IMR-90 (cell line): ENCODE data around the gene MTHFSD. TPM values are rescaled to one million over a fixed set of nuclear protein-coding genes. Genes with fewer than 3 reads are reported as not detected.

ENCODE experiments used
- ATAC-seq: fragments of 200-7000 bp; cut with Tn5 transposase; 2 replicates; pipeline ENCODE4 v1.9.1; 2020; ENCODE audit warnings: low read depth, mild to moderate bottlenecking, moderate library complexity
- BruUV-seq: library from RNA; stranded (reverse); fragments of 400-500 nt; replicated peaks from 2 replicates; lab custom pipeline; 2021; lab: Mats Ljungman, UMichigan
- CTCF ChIA-PET: fragments of 300-600 bp; formaldehyde crosslinking; extraction: SDS; loops from one replicate; lab custom pipeline; 2021; ENCODE audit warnings: antibody characterized with exemption; lab: Yijun Ruan, JAX
- POLR2A ChIA-PET: fragments of 300-600 bp; sonication (Branson Sonifier 250); formaldehyde crosslinking; loops from one replicate; lab custom pipeline; 2022; ENCODE audit warnings: antibody characterized with exemption; ENCODE audit not compliant: unreplicated experiment; lab: Charles Lee
- DNase-seq: peaks from one replicate; pipeline ENCODE4 v3.0.0; 2013
- H2AFZ ChIP-seq: replicated peaks from 2 replicates; pipeline ENCODE3; 2013; ENCODE audit warnings: low read length, mild to moderate bottlenecking; ENCODE audit not compliant: poor library complexity
- H2AK5ac ChIP-seq: 2 replicates; pipeline ENCODE4 v1.6.1; 2013; ENCODE audit warnings: low read depth, low read length, inconsistent platforms
- H2AK9ac ChIP-seq: replicated peaks from 2 replicates; pipeline ENCODE3; 2013; ENCODE audit warnings: mild to moderate bottlenecking, low read depth, low read length, moderate library complexity; ENCODE audit not compliant: poor library complexity
- H2BK120ac ChIP-seq: 2 replicates; pipeline ENCODE4 v1.6.1; 2013; ENCODE audit warnings: low read depth, low read length, inconsistent platforms
- H2BK15ac ChIP-seq: 3 replicates; pipeline ENCODE4 v1.6.1; 2013; ENCODE audit warnings: low read depth, low read length, inconsistent platforms
- H2BK20ac ChIP-seq: 2 replicates; pipeline ENCODE4 v1.6.1; 2013; ENCODE audit warnings: low read depth, mild to moderate bottlenecking, inconsistent platforms, low read length, moderate library complexity
- H2BK5ac ChIP-seq: 2 replicates; pipeline ENCODE4 v1.6.1; 2013; ENCODE audit warnings: mild to moderate bottlenecking, low read depth, low read length, inconsistent platforms; ENCODE audit not compliant: poor library complexity, severe bottlenecking
- H3K14ac ChIP-seq: replicated peaks from 2 replicates; pipeline ENCODE4 v1.6.1; 2013; ENCODE audit warnings: low read depth, low read length, inconsistent platforms
- H3K18ac ChIP-seq: 2 replicates; pipeline ENCODE4 v1.6.1; 2013; ENCODE audit warnings: low read depth, low read length, control low read depth
- H3K23ac ChIP-seq: 2 replicates; pipeline ENCODE4 v1.6.1; 2013; ENCODE audit warnings: low read depth, low read length, inconsistent platforms
- H3K27ac ChIP-seq: 2 replicates; pipeline ENCODE4 v1.5.1; 2013; ENCODE audit warnings: mild to moderate bottlenecking, control low read depth, low read length; ENCODE audit not compliant: insufficient read depth
- H3K27me3 ChIP-seq: 2 replicates; pipeline ENCODE4 v1.6.1; 2013; ENCODE audit warnings: low read length; ENCODE audit not compliant: control insufficient read depth, insufficient read depth
- H3K36me3 ChIP-seq: 2 replicates; pipeline ENCODE4 v1.6.1; 2013; ENCODE audit warnings: low read length, mixed read lengths; ENCODE audit not compliant: control insufficient read depth, insufficient read depth
- H3K4ac ChIP-seq: 2 replicates; pipeline ENCODE4 v1.6.1; 2013; ENCODE audit warnings: low read depth, low read length, inconsistent platforms
- H3K4me1 ChIP-seq: 2 replicates; pipeline ENCODE4 v1.6.1; 2013; ENCODE audit warnings: low read length, mixed read lengths; ENCODE audit not compliant: control insufficient read depth, insufficient read depth
- H3K4me2 ChIP-seq: 2 replicates; pipeline ENCODE4 v1.6.1; 2013; ENCODE audit warnings: low read depth, mild to moderate bottlenecking, control low read depth, low read length, moderate library complexity
- H3K4me3 ChIP-seq: 2 replicates; pipeline ENCODE4 v1.5.1; 2013; ENCODE audit warnings: low read depth, mild to moderate bottlenecking, control low read depth, low read length, moderate library complexity; ENCODE audit not compliant: insufficient read depth
- H3K56ac ChIP-seq: 2 replicates; pipeline ENCODE4 v1.6.1; 2013; ENCODE audit warnings: low read length, inconsistent platforms; ENCODE audit not compliant: insufficient read depth; ENCODE audit errors: extremely low read depth
- H3K79me1 ChIP-seq, 2 experiments: 2 replicates each; pipeline ENCODE4 v1.6.1; 2013; ENCODE audit warnings: low read length in 2 of 2, inconsistent platforms in 1 of 2, low read depth in 1 of 2
- H3K9ac ChIP-seq: 2 replicates; pipeline ENCODE4 v1.6.1; 2013; ENCODE audit warnings: low read depth, low read length, control low read depth
- H3K9me1 ChIP-seq: 2 replicates; pipeline ENCODE4 v1.6.1; 2013; ENCODE audit warnings: low read length, inconsistent platforms; ENCODE audit not compliant: insufficient read depth
- H3K9me3 ChIP-seq: 2 replicates; pipeline ENCODE4 v1.6.1; 2013; ENCODE audit warnings: low read length; ENCODE audit not compliant: control insufficient read depth, insufficient read depth
- H4K20me1 ChIP-seq: 2 replicates; pipeline ENCODE4 v1.6.1; 2013; ENCODE audit warnings: low read length, inconsistent platforms; ENCODE audit not compliant: insufficient read depth
- H4K5ac ChIP-seq: 2 replicates; pipeline ENCODE4 v1.6.1; 2013; ENCODE audit warnings: mild to moderate bottlenecking, low read depth, low read length, control low read depth
- H4K8ac ChIP-seq, 2 experiments: 2 replicates each; pipeline ENCODE4 v1.6.1; 2013; ENCODE audit warnings: low read depth in 2 of 2, low read length in 2 of 2, control low read depth in 1 of 2, inconsistent platforms in 1 of 2
- H4K91ac ChIP-seq: 2 replicates; pipeline ENCODE4 v1.6.1; 2013; ENCODE audit warnings: low read depth, low read length, inconsistent platforms; ENCODE audit not compliant: insufficient read depth
- BHLHE40 ChIP-seq: fragments of 150-350 bp; IDR thresholded peaks from 2 replicates; pipeline ENCODE4 v1.6.1; 2016; ENCODE audit warnings: mild to moderate bottlenecking, low read depth, low read length
- CEBPB ChIP-seq: IDR thresholded peaks from 2 replicates; pipeline ENCODE4 v1.6.1; 2012; ENCODE audit warnings: low read depth, low read length, improper control_type of control experiment
- CHD1 ChIP-seq: IDR thresholded peaks from 2 replicates; pipeline ENCODE4 v1.6.1; 2012; ENCODE audit warnings: low read depth, low read length, improper control_type of control experiment
- CTCF ChIP-seq: conservative IDR thresholded peaks from 2 replicates; pipeline ENCODE4 v1.5.1; 2012; ENCODE audit warnings: mild to moderate bottlenecking, low read depth, low read length, improper control_type of control experiment
- ELK1 ChIP-seq: fragments of 150-350 bp; IDR thresholded peaks from 2 replicates; pipeline ENCODE4 v1.6.1; 2016; ENCODE audit warnings: low read depth, mild to moderate bottlenecking, low read length, moderate library complexity, borderline replicate concordance
- MAFK ChIP-seq: IDR thresholded peaks from 2 replicates; pipeline ENCODE4 v1.6.1; 2012; ENCODE audit warnings: low read depth, low read length, improper control_type of control experiment
- MAZ ChIP-seq: IDR thresholded peaks from 2 replicates; pipeline ENCODE4 v1.6.1; 2012; ENCODE audit warnings: low read depth, mild to moderate bottlenecking, low read length, improper control_type of control experiment, moderate library complexity, borderline replicate concordance
- MXI1 ChIP-seq: IDR thresholded peaks from 2 replicates; pipeline ENCODE4 v1.6.1; 2012; ENCODE audit warnings: low read depth, mild to moderate bottlenecking, low read length, moderate library complexity, borderline replicate concordance
- NFE2L2 ChIP-seq: fragments of 150-350 bp; IDR thresholded peaks from 2 replicates; pipeline ENCODE4 v1.6.1; 2016; ENCODE audit warnings: low read depth, mild to moderate bottlenecking, low read length
- POLR2A ChIP-seq: IDR thresholded peaks from 2 replicates; pipeline ENCODE4 v1.6.1; 2012; ENCODE audit warnings: mild to moderate bottlenecking, low read depth, low read length
- RAD21 ChIP-seq: IDR thresholded peaks from 2 replicates; pipeline ENCODE4 v1.6.1; 2012; ENCODE audit warnings: low read length, improper control_type of control experiment
- WGBS, 2 experiments: methylation state at CpG; one replicate each; pipeline versions ENCODE4 v1.1.5 to v1.1.7; 2013; ENCODE audit warnings: missing lambda C conversion rate in 2 of 2; ENCODE audit not compliant: insufficient read length in 1 of 2; ENCODE audit errors: extremely low coverage in 2 of 2; 5-methylcytosine and 5-hydroxymethylcytosine counted together
- dilution Hi-C: fragments of 300-500 bp; cut with HindIII; formaldehyde crosslinking; loops from one replicate; pipeline ENCODE4 v1.14.3; 2018; ENCODE audit warnings: low sequenced_read_pairs; ENCODE audit not compliant: unreplicated experiment
- in situ Hi-C: fragments of 300-500 bp; cut with MboI; formaldehyde crosslinking; loops from 3 replicates; pipeline ENCODE4 v1.14.3; 2019; ENCODE audit warnings: low sequenced_read_pairs, inconsistent platforms, mixed read lengths
- intact Hi-C: fragments of 100-400 bp; cut with micrococcal nuclease; formaldehyde crosslinking; loops from 2 replicates; pipeline ENCODE4 v1.10.0; 2022
- polyA plus RNA-seq, 3 experiments: library from polyadenylated mRNA; depleted of rRNA; stranded (reverse); fragments of >200 nt; gene quantifications; 2 replicates each; pipeline ENCODE4 v1.2.3, GENCODE V29; 2012; ENCODE audit warnings: low replicate concordance in 1 of 3
- total RNA-seq: library from RNA; depleted of rRNA; stranded (reverse); fragments of >200 nt; gene quantifications from 2 replicates; pipeline ENCODE4 v1.2.3, GENCODE V29; 2012

Gene MTHFSD
- total and polyA plus RNA-seq, 2 of the 4 experiments (the other 2 are of a cell fraction): 8.2 to 16.8 TPM

- intact Hi-C loops: no loop called here
- Histone ChIP-seq H3K4me1 (no peaks in the 10 kb centered on the region), H2BK5ac (no peak overlapping the region), H3K4me2 (no peak overlapping the region), H3K23ac (no peak overlapping the region), H3K27me3 (no peaks in the 10 kb centered on the region), H3K79me1 (no peaks in the 10 kb centered on the region), H2AK5ac (no peak overlapping the region), H3K36me3 (peaks cover 2% of the 10 kb centered on the region; the same call in 1 of the 2 replicates), H3K27ac (no peak overlapping the region), H3K4me3 (no peak overlapping the region), H2AK9ac (no peak overlapping the region), H3K9ac (no peak overlapping the region), H3K4ac (no peak overlapping the region), H2AFZ (no peak overlapping the region), H3K18ac (no peak overlapping the region), H3K56ac (no peak overlapping the region), H3K9me1 (no peaks in the 10 kb centered on the region), H4K20me1 (no peaks in the 10 kb centered on the region), H2BK20ac (no peak overlapping the region), H4K5ac (no peak overlapping the region), H3K9me3 (no peaks in the 10 kb centered on the region), H4K91ac (no peak overlapping the region), H4K8ac (no peak overlapping the region), H2BK15ac (no peak overlapping the region), H3K14ac (no peak overlapping the region), H2BK120ac (no peak overlapping the region)
- ChIA-PET POLR2A (interaction anchor here (0.6 kb wide), 1 partner anchor 547 kb away, joined by 3 read pairs; no protein-coding TSS in a partner anchor), CTCF (no interaction called here)
- no peak for DNase-seq
- no TSS peak for BruUV-seq
- TF ChIP-seq MAZ (no peak), NFE2L2 (no peak), CTCF (no peak), RAD21 (no peak), POLR2A (no peak), MXI1 (no peak), BHLHE40 (no peak), CHD1 (no peak), CEBPB (no peak), MAFK (no peak), ELK1 (no peak)
- WGBS, 2 experiments: 92% methylated on average over 28 of the region's 38 CpGs; no CpG with 5 or more reads in 1 of the 2 experiments
- in situ Hi-C loops: no loop called here
- dilution Hi-C loops: no loop called here
- ATAC-seq: no peak
Measured at GRCh38 chr16:86528061-86528929, 26.7 kb downstream of the MTHFSD start.
